Activated naive CD8-positive, alpha-beta T cell treated with anti-CD3 and anti-CD28 coated beads, Interleukin-2, amount 50 U/mL, for 16 hours (primary cell): Measurements from ENCODE around the gene SIPA1L2.

Source experiments
- DNase-seq: peaks from one replicate; pipeline ENCODE4 v3.0.0-alpha.2; 2020; ENCODE audit warnings: low read depth, low spot score

Gene SIPA1L2

GRCh38 chr1:232643251-232643650, 13.3 kb upstream of the SIPA1L2 start:
- DNase-seq: no peak

- no peak for DNase-seq
These were observed 11.6 kb upstream of the SIPA1L2 start for GRCh38 chr1:232641507-232641906.

DNA sequence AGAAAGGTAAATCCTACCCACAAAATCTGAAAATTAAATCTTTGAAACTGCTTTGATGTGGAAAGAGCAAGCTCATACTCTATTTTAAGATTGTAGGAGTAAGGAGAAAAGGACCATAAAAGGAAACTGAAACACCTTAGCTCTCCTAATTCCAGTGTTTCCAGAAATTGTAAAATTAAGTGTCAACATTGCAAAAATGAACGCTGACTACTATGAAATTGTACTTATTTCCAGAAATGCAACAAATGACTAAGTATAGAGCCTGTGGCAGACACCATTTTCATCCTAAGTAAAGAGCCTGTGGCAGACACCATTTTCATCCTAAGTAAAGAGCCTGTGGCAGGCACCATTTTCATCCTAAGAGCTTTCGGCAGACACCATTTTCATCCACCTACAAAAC, 6.9 kb upstream of the SIPA1L2 start:
- DNase-seq: no peak

GRCh38 chr1:232635778-232636356, 5.9 kb upstream of the SIPA1L2 start:
- DNase-seq: no peak

DNA sequence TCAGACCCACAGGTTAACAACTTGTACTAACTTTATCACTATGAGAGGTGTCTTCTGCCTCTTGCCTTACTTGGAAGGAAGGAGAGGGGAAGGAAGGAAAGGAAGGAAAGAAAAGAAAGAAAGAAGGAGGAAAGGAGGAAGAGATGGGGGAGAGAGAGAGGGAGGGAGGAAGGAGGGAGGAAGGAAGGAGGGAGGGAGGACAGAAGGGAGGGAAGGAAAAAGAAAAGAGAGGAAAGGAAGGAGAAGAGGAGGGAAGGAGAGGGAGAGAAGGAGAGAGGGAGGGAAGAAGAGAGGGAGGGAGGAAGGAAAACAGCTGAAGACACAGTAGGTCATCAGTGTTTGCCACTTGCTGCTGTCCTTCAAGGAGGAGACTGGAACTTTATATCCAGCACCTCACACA, 5.3 kb upstream of the SIPA1L2 start:
- DNase-seq: no peak

DNA sequence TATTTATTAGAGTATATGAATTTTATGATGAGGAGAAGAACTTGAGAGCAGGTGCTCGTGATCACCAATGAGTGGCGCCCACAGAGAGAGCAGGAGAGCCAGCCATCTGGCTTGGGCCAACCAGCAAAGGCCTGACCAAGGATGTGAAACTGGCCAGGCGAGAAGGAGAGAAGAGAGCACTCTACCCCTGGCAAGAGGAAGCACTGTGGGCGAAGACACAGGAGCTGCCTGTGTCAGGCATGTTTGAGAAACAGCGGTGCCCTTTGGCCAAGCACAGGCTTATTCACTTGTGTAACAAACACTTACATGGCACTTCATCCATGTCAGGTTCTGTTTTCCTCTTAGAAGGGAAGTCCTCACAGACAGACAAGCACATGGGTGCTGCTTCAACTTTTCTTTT, 4.2 kb upstream of the SIPA1L2 start:
- DNase-seq: no peak

GRCh38 chr1:232630894-232631195, 912 bp upstream of the SIPA1L2 start:
- DNase-seq: no peak

GRCh38 chr1:232629250-232630046, 485 bp downstream of the SIPA1L2 start:
- no peak for DNase-seq

GRCh38 chr1:232628335-232629249, 1.3 kb downstream of the SIPA1L2 start:
- DNase-seq: no peak

DNA sequence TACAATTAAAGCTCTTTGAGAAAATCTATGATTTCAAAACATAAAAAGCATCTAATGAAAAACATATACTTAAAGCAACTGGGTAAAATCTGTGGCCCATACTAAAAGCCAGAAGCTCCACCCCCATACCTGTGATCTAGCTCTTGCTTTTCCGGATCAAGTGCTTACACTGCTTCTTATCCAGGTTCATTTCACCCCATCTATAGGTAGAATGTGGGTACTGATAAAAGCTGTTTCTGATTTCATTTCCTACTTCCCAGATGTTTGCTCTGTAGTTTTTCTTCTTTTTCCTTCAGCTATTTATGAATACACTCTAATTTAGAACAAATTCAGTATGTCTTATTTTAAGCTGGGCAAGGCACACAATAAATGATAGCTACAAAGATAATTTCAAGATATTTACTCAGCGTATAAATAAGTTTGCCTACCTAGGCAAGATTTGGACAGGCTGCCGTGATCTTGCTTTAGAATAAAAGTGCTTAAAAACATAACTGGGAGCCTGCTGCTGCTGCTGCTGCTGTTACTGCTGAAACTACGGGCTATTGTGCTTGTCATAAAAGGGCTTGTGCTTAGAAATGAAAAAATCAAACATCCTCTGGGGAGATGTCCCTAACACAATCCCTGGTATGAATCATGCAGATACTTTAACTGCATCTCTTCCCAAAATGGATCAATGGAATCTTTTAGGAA, 2.1 kb downstream of the SIPA1L2 start:
- DNase-seq: no peak

DNA sequence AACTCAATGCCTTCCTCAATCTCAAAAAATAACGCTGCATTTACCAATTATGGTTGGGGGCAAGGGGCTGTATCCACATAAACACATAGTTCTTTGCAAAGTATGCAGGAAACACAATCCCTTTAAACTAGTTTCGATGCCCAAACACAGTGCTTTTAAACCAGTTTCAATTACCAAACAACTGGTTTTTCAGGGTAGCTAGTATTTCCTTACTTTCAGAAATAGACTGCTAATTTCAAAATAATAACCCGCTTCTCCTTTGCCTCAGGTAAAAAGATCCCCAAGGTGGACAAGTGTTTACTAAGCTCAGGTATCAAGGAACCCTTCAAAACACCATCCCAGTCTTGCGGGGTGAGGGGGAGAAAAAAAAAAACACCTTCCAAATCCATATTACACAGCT, 2.8 kb downstream of the SIPA1L2 start:
- no peak for DNase-seq

GRCh38 chr1:232626452-232626851, 3.5 kb downstream of the SIPA1L2 start:
- no peak for DNase-seq

DNA sequence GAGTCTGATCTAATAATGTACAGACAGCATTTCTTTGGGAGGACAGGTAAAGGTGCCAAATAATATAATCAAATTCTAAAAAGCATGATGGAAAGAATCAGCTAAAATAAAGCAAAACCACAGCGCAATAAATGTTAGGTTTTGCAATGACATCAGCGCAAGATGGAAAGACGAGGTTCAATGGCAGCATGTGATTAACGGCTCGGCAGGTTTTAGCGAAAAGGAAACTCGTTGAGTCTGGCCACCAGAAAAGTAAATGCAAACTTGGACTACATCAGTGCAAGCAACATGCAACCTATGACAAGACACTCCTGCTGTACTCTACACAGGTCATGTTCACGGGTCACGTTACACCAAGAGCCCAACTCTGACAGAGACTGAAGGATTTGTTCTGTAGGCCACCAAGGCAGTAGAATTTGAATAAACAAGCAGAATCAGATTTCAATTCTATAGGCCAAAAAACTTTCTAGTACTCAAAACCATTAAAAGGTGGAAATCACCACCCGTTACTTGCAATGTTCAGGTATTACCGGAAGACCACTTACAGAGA, 4.5 kb downstream of the SIPA1L2 start:
- no peak for DNase-seq

GRCh38 chr1:232624546-232625281, 5.2 kb downstream of the SIPA1L2 start:
- no peak for DNase-seq

GRCh38 chr1:232622981-232623380, 7.0 kb downstream of the SIPA1L2 start:
- DNase-seq: no peak

DNA sequence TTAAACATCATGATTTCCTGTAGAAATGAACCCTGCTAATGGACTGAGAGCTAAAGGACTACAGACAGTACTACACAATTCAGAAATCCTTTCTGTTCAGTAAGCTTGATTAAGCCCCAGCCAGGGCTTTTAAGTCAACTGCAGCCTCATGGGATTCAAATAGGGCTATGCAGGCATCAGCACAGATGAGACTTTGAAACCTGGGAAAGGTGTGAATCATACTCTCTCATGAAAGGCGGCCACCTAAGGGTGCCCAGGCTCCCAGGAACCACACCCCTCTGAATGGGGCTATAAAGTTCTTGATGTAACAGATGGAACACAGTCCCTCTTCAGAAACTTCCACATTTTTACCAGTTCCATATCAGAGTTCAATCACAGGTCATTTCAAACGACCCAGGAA, 7.6 kb downstream of the SIPA1L2 start:
- DNase-seq: no peak

GRCh38 chr1:232621050-232621449, 8.9 kb downstream of the SIPA1L2 start:
- DNase-seq: no peak

DNA sequence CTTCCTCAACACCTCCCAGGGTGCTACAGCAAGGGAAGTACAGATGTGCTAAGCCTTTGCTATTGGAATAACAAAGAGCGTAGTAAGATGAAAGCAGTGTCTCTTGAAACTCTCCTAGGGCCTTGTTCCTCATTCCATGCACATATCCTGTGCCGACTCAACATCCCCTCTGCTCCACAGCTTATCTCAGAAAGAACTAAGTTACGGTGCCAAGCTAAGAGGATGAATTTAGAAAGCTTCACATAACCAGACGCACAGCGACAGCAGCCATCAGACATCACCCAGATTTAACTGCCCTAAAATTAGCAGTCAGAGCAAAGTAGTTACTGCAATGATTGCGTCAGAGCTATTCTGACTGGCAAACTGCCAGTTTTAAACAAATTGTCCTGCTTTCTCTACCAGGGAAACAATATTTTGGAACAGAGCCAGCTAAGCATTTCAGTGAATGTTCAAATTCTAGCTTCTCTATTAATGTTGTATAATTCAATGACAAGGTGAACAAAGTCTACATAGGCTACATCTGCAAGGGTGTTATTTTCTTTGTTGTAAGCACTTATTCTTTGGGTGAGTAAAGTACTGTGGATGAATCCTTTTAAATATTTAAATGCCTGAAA, 9.5 kb downstream of the SIPA1L2 start:
- no peak for DNase-seq

GRCh38 chr1:232617237-232617636, 12.7 kb downstream of the SIPA1L2 start:
- DNase-seq: no peak

GRCh38 chr1:232615306-232615800, 14.6 kb downstream of the SIPA1L2 start:
- DNase-seq: no peak
